H9 (cell line): Measurements from ENCODE around the gene KIF12. TPM values are rescaled to one million over a fixed set of nuclear protein-coding genes. Genes with fewer than 3 reads are reported as not detected.

Experiments
- DNase-seq: peaks from one replicate; pipeline ENCODE4 v3.0.0-alpha.2; 2017
- H2AFZ ChIP-seq: one replicate; pipeline ENCODE4 v1.6.1; 2013; ENCODE audit warnings: mild to moderate bottlenecking, low read length, control low read depth, moderate library complexity
- H2AK5ac ChIP-seq: 2 replicates; pipeline ENCODE4 v1.6.1; 2013; ENCODE audit warnings: low read length, control low read depth, mixed read lengths; ENCODE audit not compliant: insufficient read length
- H2BK120ac ChIP-seq: one replicate; pipeline ENCODE4 v1.6.1; 2013; ENCODE audit warnings: low read depth, mild to moderate bottlenecking, low read length, control low read depth, inconsistent platforms; ENCODE audit not compliant: poor library complexity, severe bottlenecking
- H2BK12ac ChIP-seq: 2 replicates; pipeline ENCODE4 v1.6.1; 2013; ENCODE audit warnings: low read length, control low read depth, mixed read lengths, low read depth; ENCODE audit not compliant: insufficient read length
- H2BK15ac ChIP-seq: 2 replicates; pipeline ENCODE4 v1.6.1; 2013; ENCODE audit warnings: low read depth, low read length, control low read depth
- H2BK20ac ChIP-seq: one replicate; pipeline ENCODE4 v1.6.1; 2013; ENCODE audit warnings: low read depth, mild to moderate bottlenecking, low read length, control low read depth, inconsistent platforms; ENCODE audit not compliant: poor library complexity, severe bottlenecking
- H2BK5ac ChIP-seq: 2 replicates; pipeline ENCODE4 v1.6.1; 2013; ENCODE audit warnings: low read length, control low read depth, mixed read lengths; ENCODE audit not compliant: insufficient read length
- H3K14ac ChIP-seq: 2 replicates; pipeline ENCODE4 v1.6.1; 2013; ENCODE audit warnings: low read length, control low read depth; ENCODE audit not compliant: insufficient read depth
- H3K18ac ChIP-seq: 2 replicates; pipeline ENCODE4 v1.6.1; 2013; ENCODE audit warnings: low read depth, mild to moderate bottlenecking, mixed read lengths, low read length, control low read depth; ENCODE audit not compliant: insufficient read length
- H3K23ac ChIP-seq: 2 replicates; pipeline ENCODE4 v1.6.1; 2013; ENCODE audit warnings: low read length, control low read depth, mixed read lengths, low read depth; ENCODE audit not compliant: insufficient read length
- H3K23me2 ChIP-seq: 2 replicates; pipeline ENCODE4 v1.6.1; 2013; ENCODE audit warnings: low read depth, mild to moderate bottlenecking, mixed read lengths, low read length, control low read depth; ENCODE audit not compliant: insufficient read length, poor library complexity, severe bottlenecking
- H3K27ac ChIP-seq: 2 replicates; pipeline ENCODE4 v1.5.1; 2013; ENCODE audit warnings: low read length, control low read depth, mixed read lengths, low read depth; ENCODE audit not compliant: insufficient read length
- H3K27me3 ChIP-seq: 2 replicates; pipeline ENCODE4 v1.6.1; 2013; ENCODE audit warnings: low read length, control low read depth, inconsistent platforms; ENCODE audit not compliant: insufficient read depth
- H3K4ac ChIP-seq: 2 replicates; pipeline ENCODE4 v1.6.1; 2013; ENCODE audit warnings: low read depth, mild to moderate bottlenecking, control low read depth, inconsistent platforms, low read length, moderate library complexity
- H3K4me1 ChIP-seq: 2 replicates; pipeline ENCODE4 v1.6.1; 2013; ENCODE audit warnings: low read length, control low read depth, inconsistent platforms; ENCODE audit not compliant: insufficient read depth
- H3K4me2 ChIP-seq: 2 replicates; pipeline ENCODE4 v1.6.1; 2013; ENCODE audit warnings: low read length, control low read depth, mixed read lengths; ENCODE audit not compliant: insufficient read length, insufficient read depth
- H3K56ac ChIP-seq: 2 replicates; pipeline ENCODE4 v1.6.1; 2013; ENCODE audit warnings: low read depth, mild to moderate bottlenecking, mixed read lengths, low read length, control low read depth; ENCODE audit not compliant: insufficient read length
- H3K79me1 ChIP-seq: 2 replicates; pipeline ENCODE4 v1.6.1; 2013; ENCODE audit warnings: low read depth, mild to moderate bottlenecking, moderate library complexity, low read length, control low read depth, inconsistent platforms; ENCODE audit not compliant: insufficient read depth, poor library complexity, severe bottlenecking
- H3K79me2 ChIP-seq: 2 replicates; pipeline ENCODE4 v1.6.1; 2013; ENCODE audit warnings: low read length, control low read depth, inconsistent platforms; ENCODE audit not compliant: insufficient read depth
- H3K9ac ChIP-seq: 2 replicates; pipeline ENCODE4 v1.6.1; 2013; ENCODE audit warnings: low read length, control low read depth, mixed read lengths; ENCODE audit not compliant: insufficient read length; ENCODE audit errors: extremely low read depth
- H3K9me3 ChIP-seq: one replicate; pipeline ENCODE4 v1.6.1; 2013; ENCODE audit warnings: low read depth, low read length, inconsistent platforms; ENCODE audit not compliant: control insufficient read depth
- H3T11ph ChIP-seq: one replicate; pipeline ENCODE4 v1.6.1; 2013; ENCODE audit warnings: mild to moderate bottlenecking, low read length, control low read depth, inconsistent platforms
- H4K20me1 ChIP-seq: one replicate; pipeline ENCODE4 v1.6.1; 2013; ENCODE audit not compliant: control insufficient read depth, insufficient read length, insufficient read depth
- H4K5ac ChIP-seq: 2 replicates; pipeline ENCODE4 v1.6.1; 2013; ENCODE audit warnings: low read depth, mild to moderate bottlenecking, mixed read lengths, low read length, control low read depth; ENCODE audit not compliant: insufficient read length
- H4K8ac ChIP-seq: replicated peaks from 2 replicates; pipeline ENCODE4 v1.6.1; 2013; ENCODE audit warnings: low read length, control low read depth, mixed read lengths, low read depth; ENCODE audit not compliant: insufficient read length
- H4K91ac ChIP-seq: 2 replicates; pipeline ENCODE4 v1.6.1; 2013; ENCODE audit warnings: low read depth, mild to moderate bottlenecking, moderate library complexity, mixed read lengths, low read length, control low read depth; ENCODE audit not compliant: insufficient read length
- H3K27ac Mint-ChIP-seq, 3 experiments: 2 replicates in 2 of 3; 3 replicates in 1 of 3; pipeline ENCODE4 v1.8.0; 2020 to 2021; ENCODE audit warnings: mixed read lengths in 3 of 3, mild to moderate bottlenecking in 1 of 3, moderate library complexity in 1 of 3
- H3K27me3 Mint-ChIP-seq: 2 replicates; pipeline ENCODE4 v1.8.0; 2021; ENCODE audit warnings: low read depth, mild to moderate bottlenecking, moderate library complexity, mixed read lengths
- H3K36me3 Mint-ChIP-seq, 3 experiments: 2 replicates in 2 of 3; 3 replicates in 1 of 3; pipeline ENCODE4 v1.8.0; 2020 to 2021; ENCODE audit warnings: low read depth in 3 of 3, mixed read lengths in 3 of 3; ENCODE audit not compliant: insufficient read depth in 1 of 3
- H3K4me1 Mint-ChIP-seq, 2 experiments: 2 replicates each; pipeline ENCODE4 v1.8.0; 2020; ENCODE audit warnings: mixed read lengths in 2 of 2
- H3K4me3 Mint-ChIP-seq, 2 experiments: 2 replicates in 1 of 2; 3 replicates in 1 of 2; pipeline ENCODE4 v1.8.0; 2020 to 2021; ENCODE audit warnings: mild to moderate bottlenecking in 2 of 2, mixed read lengths in 2 of 2, moderate library complexity in 1 of 2
- H3K9me3 Mint-ChIP-seq, 2 experiments: 2 replicates in 1 of 2; 3 replicates in 1 of 2; pipeline ENCODE4 v1.8.0; 2020; ENCODE audit warnings: mild to moderate bottlenecking in 2 of 2, mixed read lengths in 2 of 2, moderate library complexity in 1 of 2
- WGBS: extraction: QIAGEN DNeasy Blood & Tissue Kit; methylation state at CpG from one replicate; pipeline ENCODE4 v1.1.7; 2013; ENCODE audit warnings: missing lambda C conversion rate, low lambda C conversion rate, mixed read lengths; ENCODE audit not compliant: insufficient read length; ENCODE audit errors: extremely low coverage; 5-methylcytosine and 5-hydroxymethylcytosine counted together
- total RNA-seq: library from RNA; stranded (reverse); gene quantifications from 2 replicates; pipeline ENCODE4 v1.2.1, GENCODE V29; 2021
- TF ChIP-seq, protein P1 (sequence below): fragments of 200-600 bp; sonication (generic); conservative IDR thresholded peaks from 3 replicates; pipeline ENCODE4 v1.8.0; 2021; ENCODE audit warnings: antibody characterized with exemption, mild to moderate bottlenecking

KIF12 gene
- total RNA-seq, 1 experiment from 2014 or later, result 3.3 TPM

DNA sequence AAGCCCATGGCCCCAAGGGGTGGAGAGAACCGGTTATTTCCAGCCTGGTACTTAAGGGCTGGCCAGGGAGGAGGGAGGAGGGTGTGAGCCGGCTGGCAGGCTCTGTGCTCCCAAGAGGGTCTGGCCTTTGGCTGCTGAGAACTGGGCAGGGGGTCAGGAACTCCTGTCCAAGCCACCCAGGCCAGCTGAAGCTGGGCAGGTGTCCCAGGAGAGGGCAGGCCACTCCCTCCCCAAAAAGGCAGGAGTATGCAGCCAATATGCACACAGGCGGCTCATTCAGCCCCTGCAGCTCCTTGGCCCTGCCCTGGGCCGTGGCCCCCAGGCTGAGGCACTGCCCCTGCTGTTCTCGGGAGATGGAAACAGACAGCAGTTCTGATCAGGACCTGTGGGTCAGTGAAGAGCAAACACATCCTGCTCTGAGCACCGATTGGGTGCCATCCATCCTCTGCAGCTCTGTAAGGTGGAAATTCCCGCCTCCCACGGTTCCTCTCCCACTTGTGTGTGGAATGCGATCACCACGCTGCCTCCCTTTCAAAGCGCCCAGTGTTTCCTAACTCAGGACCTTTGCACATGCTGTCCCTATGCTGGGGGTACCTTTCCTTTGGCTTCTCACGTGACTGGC lies 17.1 kb upstream of the KIF12 start:
- Histone ChIP-seq H4K91ac (peak overlapping the region; percentile 8), H3K14ac (peak overlapping the region; percentile 56; the same call in 1 of the 2 replicates), H3K9ac (no peak overlapping the region), H3K23ac (no peak overlapping the region), H4K8ac (no peak overlapping the region), H2BK120ac (no peak overlapping the region), H4K5ac (no peak overlapping the region), H3K79me2 (no peaks in the 10 kb centered on the region), H2AK5ac (no peak overlapping the region), H2BK20ac (no peak overlapping the region), H2AFZ (no peak overlapping the region), H3K27me3 (no peaks in the 10 kb centered on the region), H3K4ac (no peak overlapping the region), H2BK5ac (no peak overlapping the region), H3T11ph (no peak overlapping the region), H3K27ac (no peak overlapping the region), H3K4me1 (no peaks in the 10 kb centered on the region), H3K4me2 (no peak overlapping the region), H4K20me1 (no peaks in the 10 kb centered on the region), H3K23me2 (no peaks in the 10 kb centered on the region), H3K9me3 (no peaks in the 10 kb centered on the region), H3K18ac (no peak overlapping the region), H2BK12ac (no peak overlapping the region), H3K56ac (no peak overlapping the region), H3K79me1 (no peaks in the 10 kb centered on the region), H2BK15ac (no peak overlapping the region)
- Mint-ChIP-seq H3K4me3 (no peak overlapping the region), H3K36me3 (no peaks in the 10 kb centered on the region), H3K27ac (no peak overlapping the region), H3K9me3 (no peaks in the 10 kb centered on the region), H3K27me3 (peaks cover 40% of the 10 kb centered on the region), H3K4me1 (peaks cover 7 to 18% of the 10 kb centered on the region in 2 experiments)
- no peak for DNase-seq
- no CpG with 5 or more reads among the region's 12 CpGs for WGBS
- TF ChIP-seq, protein P1, sequence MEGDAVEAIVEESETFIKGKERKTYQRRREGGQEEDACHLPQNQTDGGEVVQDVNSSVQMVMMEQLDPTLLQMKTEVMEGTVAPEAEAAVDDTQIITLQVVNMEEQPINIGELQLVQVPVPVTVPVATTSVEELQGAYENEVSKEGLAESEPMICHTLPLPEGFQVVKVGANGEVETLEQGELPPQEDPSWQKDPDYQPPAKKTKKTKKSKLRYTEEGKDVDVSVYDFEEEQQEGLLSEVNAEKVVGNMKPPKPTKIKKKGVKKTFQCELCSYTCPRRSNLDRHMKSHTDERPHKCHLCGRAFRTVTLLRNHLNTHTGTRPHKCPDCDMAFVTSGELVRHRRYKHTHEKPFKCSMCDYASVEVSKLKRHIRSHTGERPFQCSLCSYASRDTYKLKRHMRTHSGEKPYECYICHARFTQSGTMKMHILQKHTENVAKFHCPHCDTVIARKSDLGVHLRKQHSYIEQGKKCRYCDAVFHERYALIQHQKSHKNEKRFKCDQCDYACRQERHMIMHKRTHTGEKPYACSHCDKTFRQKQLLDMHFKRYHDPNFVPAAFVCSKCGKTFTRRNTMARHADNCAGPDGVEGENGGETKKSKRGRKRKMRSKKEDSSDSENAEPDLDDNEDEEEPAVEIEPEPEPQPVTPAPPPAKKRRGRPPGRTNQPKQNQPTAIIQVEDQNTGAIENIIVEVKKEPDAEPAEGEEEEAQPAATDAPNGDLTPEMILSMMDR, result no peak
